Measurements from ENCODE around the gene MACF1. TPM values are rescaled to one million over a fixed set of nuclear protein-coding genes. Genes with fewer than 3 reads are reported as not detected.

The MACF1 gene
- total and polyA plus RNA-seq, 2 donors from 2014 or later = 65.7 to 387 TPM

GRCh38 chr1:39332828-39333227 lies 128.3 kb downstream of the MACF1 start:
- Histone ChIP-seq H3K9ac (ENCODE audit: low read length in 3 of 3) (no peak overlapping the region), H3K9me3 (ENCODE audit: control insufficient read depth in 2 of 3, insufficient read depth in 1 of 3, low read length in 3 of 3) (no peaks in the 10 kb centered on the region), H3K36me3 (ENCODE audit: control insufficient read depth in 2 of 3, insufficient read depth in 3 of 3, low read length in 3 of 3) (peaks cover 6 to 40% (median 24%) of the 10 kb centered on the region in 3 donors), H3K27me3 (ENCODE audit: control insufficient read depth, insufficient read depth, low read length) (no peaks in the 10 kb centered on the region), H3K27ac (ENCODE audit: low read depth in 2 of 2, low read length in 2 of 2) (no peak overlapping the region), H3K4me3 (ENCODE audit: low read length in 3 of 3) (no peak overlapping the region), H3K4me1 (ENCODE audit: control insufficient read depth in 2 of 3, insufficient read depth in 2 of 3, low read depth in 1 of 3, low read length in 3 of 3) (no peaks in the 10 kb centered on the region)
- no peak for TF ChIP-seq CTCF (IDR thresholded peaks at IDR 0.05; ENCODE audit: borderline replicate concordance, extremely low read depth, insufficient read depth)
- intact Hi-C loops (cut with DNase I) = no loop called here
- FAIRE-seq (no peak), DNase-seq (no peak)

GRCh38 chr1:39333296-39333695 lies 128.8 kb downstream of the MACF1 start:
- no peak for DNase-seq
- intact Hi-C loops (cut with DNase I) = no loop called here
- Histone ChIP-seq H3K4me1 (ENCODE audit: control insufficient read depth in 2 of 3, insufficient read depth in 2 of 3, low read depth in 1 of 3, low read length in 3 of 3) (no peaks in the 10 kb centered on the region), H3K4me3 (ENCODE audit: low read length in 3 of 3) (no peak overlapping the region), H3K9me3 (ENCODE audit: control insufficient read depth in 2 of 3, insufficient read depth in 1 of 3, low read length in 3 of 3) (no peaks in the 10 kb centered on the region), H3K9ac (ENCODE audit: low read length in 3 of 3) (no peak overlapping the region), H3K36me3 (ENCODE audit: control insufficient read depth in 2 of 3, insufficient read depth in 3 of 3, low read length in 3 of 3) (peaks cover 7 to 40% (median 23%) of the 10 kb centered on the region in 3 donors), H3K27me3 (ENCODE audit: control insufficient read depth, insufficient read depth, low read length) (no peaks in the 10 kb centered on the region), H3K27ac (ENCODE audit: low read depth in 2 of 2, low read length in 2 of 2) (no peak overlapping the region)
- TF ChIP-seq CTCF (IDR thresholded peaks at IDR 0.05; ENCODE audit: borderline replicate concordance, extremely low read depth, insufficient read depth) = no peak
- no peak for FAIRE-seq

DNA sequence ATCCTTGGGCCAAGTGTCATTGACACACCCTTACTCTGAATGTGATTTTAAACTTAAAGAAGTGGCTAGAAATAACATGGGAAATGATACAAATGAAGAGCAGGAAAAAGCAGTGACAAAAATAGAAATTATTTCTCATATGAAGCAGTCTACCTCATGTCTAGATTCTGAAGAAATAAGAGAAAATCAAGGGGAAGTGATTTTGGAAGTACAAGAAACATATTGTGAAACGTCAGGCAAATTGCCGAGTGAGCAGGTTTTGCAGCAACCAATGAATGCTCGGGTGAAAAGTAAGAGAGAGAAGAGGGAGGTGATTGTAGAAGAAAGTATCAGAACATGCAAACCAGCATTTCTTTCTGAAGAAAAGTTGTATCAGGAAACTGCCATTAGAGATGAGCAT lies 130.7 kb downstream of the MACF1 start:
- peaks cover 9 to 56% (median 38%) of the 10 kb centered on the region in 3 donors for H3K36me3 ChIP-seq (ENCODE audit: control insufficient read depth in 2 of 3, insufficient read depth in 3 of 3, low read length in 3 of 3)
- DNase-seq (no peak), FAIRE-seq (no peak)
- intact Hi-C loops (cut with DNase I) = no loop called here
- H3K4me1 ChIP-seq (ENCODE audit: control insufficient read depth in 2 of 3, insufficient read depth in 2 of 3, low read depth in 1 of 3, low read length in 3 of 3) = no peaks in the 10 kb centered on the region
- no peaks in the 10 kb centered on the region for H3K9me3 ChIP-seq (ENCODE audit: control insufficient read depth in 2 of 3, insufficient read depth in 1 of 3, low read length in 3 of 3)
- no peak for TF ChIP-seq CTCF (IDR thresholded peaks at IDR 0.05; ENCODE audit: borderline replicate concordance, extremely low read depth, insufficient read depth)
- H3K9ac ChIP-seq (ENCODE audit: low read length in 3 of 3) = no peak overlapping the region
- no peak overlapping the region for H3K27ac ChIP-seq (ENCODE audit: low read depth in 2 of 2, low read length in 2 of 2)
- no peak overlapping the region for H3K4me3 ChIP-seq (ENCODE audit: low read length in 3 of 3)
- no peaks in the 10 kb centered on the region for H3K27me3 ChIP-seq (ENCODE audit: control insufficient read depth, insufficient read depth, low read length)

DNA sequence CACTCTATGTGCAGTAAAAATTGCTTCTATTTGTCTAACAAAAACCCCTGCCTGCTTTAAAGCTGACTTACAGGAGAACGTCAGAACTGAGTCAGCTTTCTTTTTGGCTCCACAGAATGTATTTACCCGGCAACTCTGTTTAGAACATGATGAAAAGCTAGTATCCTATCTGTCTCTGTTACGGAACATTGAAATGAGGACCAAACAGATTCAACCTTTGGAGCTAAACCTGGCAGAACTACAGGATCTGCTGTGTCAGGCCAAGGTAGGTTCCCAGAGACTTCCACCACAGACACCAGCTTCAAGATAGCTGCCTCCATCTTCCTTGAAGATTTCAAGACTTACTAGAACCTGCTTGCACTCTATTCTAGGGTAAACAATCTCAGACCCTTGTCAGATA lies 132.6 kb downstream of the MACF1 start:
- TF ChIP-seq CTCF (IDR thresholded peaks at IDR 0.05; ENCODE audit: borderline replicate concordance, extremely low read depth, insufficient read depth) = no peak
- DNase-seq = no peak
- FAIRE-seq = no peak
- Histone ChIP-seq H3K9ac (ENCODE audit: low read length in 3 of 3) (no peak overlapping the region), H3K27ac (ENCODE audit: low read depth in 2 of 2, low read length in 2 of 2) (no peak overlapping the region), H3K27me3 (ENCODE audit: control insufficient read depth, insufficient read depth, low read length) (no peaks in the 10 kb centered on the region), H3K36me3 (ENCODE audit: control insufficient read depth in 2 of 3, insufficient read depth in 3 of 3, low read length in 3 of 3) (peaks cover 12 to 60% (median 43%) of the 10 kb centered on the region in 3 donors), H3K4me1 (ENCODE audit: control insufficient read depth in 2 of 3, insufficient read depth in 2 of 3, low read depth in 1 of 3, low read length in 3 of 3) (no peaks in the 10 kb centered on the region), H3K9me3 (ENCODE audit: control insufficient read depth in 2 of 3, insufficient read depth in 1 of 3, low read length in 3 of 3) (no peaks in the 10 kb centered on the region), H3K4me3 (ENCODE audit: low read length in 3 of 3) (no peak overlapping the region)
- intact Hi-C loops (cut with DNase I) = no loop called here

All from kidney (tissue), 14 donors.